Keratinocyte (primary cell): ENCODE measurements around the gene PRXL2C. TPM values are rescaled to one million over a fixed set of nuclear protein-coding genes. Genes with fewer than 3 reads are reported as not detected.
A peak's percentile ranks its signal among the peaks of the same experiment; 100 is the strongest.

ENCODE experiments used
- DNase-seq: peaks from one replicate; pipeline ENCODE4 v3.0.0-alpha.2; 2011; ENCODE audit warnings: low read depth, missing footprints, low spot score
- FAIRE-seq: peaks from 2 replicates; lab custom pipeline; 2011; peaks lifted over from hg19 to GRCh38; lab: Jason Lieb, UNC
- H2AFZ ChIP-seq: 2 replicates; pipeline ENCODE4 v1.6.0; 2012; ENCODE audit warnings: low read length, control low read depth, inconsistent platforms; ENCODE audit not compliant: control insufficient read depth
- H3K27ac ChIP-seq: 2 replicates; pipeline ENCODE4 v1.5.1; 2011; ENCODE audit warnings: low read length; ENCODE audit not compliant: control insufficient read depth, insufficient read depth
- H3K27me3 ChIP-seq: 3 replicates; pipeline ENCODE4 v1.6.0; 2011; ENCODE audit warnings: low read length; ENCODE audit not compliant: control insufficient read depth, insufficient read depth; ENCODE audit errors: extremely low read depth
- H3K36me3 ChIP-seq, 2 experiments: 2 replicates in 1 of 2; 3 replicates in 1 of 2; pipeline ENCODE4 v1.5.1; 2011; ENCODE audit warnings: low read length in 2 of 2, mild to moderate bottlenecking in 1 of 2; ENCODE audit not compliant: control insufficient read depth in 2 of 2, insufficient read depth in 2 of 2; ENCODE audit errors: extremely low read depth in 1 of 2
- H3K4me1 ChIP-seq: 3 replicates; pipeline ENCODE4 v1.5.1; 2011; ENCODE audit warnings: low read length; ENCODE audit not compliant: control insufficient read depth, insufficient read depth; ENCODE audit errors: extremely low read depth
- H3K4me2 ChIP-seq: 3 replicates; pipeline ENCODE4 v1.6.0; 2011; ENCODE audit warnings: low read depth, low read length; ENCODE audit not compliant: control insufficient read depth, insufficient read depth; ENCODE audit errors: extremely low read depth
- H3K4me3 ChIP-seq, 3 experiments: fragments of 200-600 bp in 1 of 3; sonication (generic) in 1 of 3; 2 replicates in 2 of 3; 3 replicates in 1 of 3; pipeline ENCODE4 v1.5.1; 2011 to 2016; ENCODE audit warnings: low read length in 3 of 3, mild to moderate bottlenecking in 3 of 3, control low read depth in 2 of 3, inconsistent platforms in 1 of 3, low read depth in 1 of 3, mixed read lengths in 1 of 3, mixed run types in 1 of 3, moderate library complexity in 1 of 3; ENCODE audit not compliant: control insufficient read depth in 2 of 3, insufficient read depth in 2 of 3; ENCODE audit errors: extremely low read depth in 1 of 3
- H3K79me2 ChIP-seq: 2 replicates; pipeline ENCODE4 v1.6.0; 2012; ENCODE audit warnings: low read length; ENCODE audit not compliant: control insufficient read depth, insufficient read depth
- H3K9ac ChIP-seq: 3 replicates; pipeline ENCODE4 v1.6.0; 2011; ENCODE audit warnings: low read length; ENCODE audit not compliant: control insufficient read depth, insufficient read depth; ENCODE audit errors: extremely low read depth
- H3K9me1 ChIP-seq: 3 replicates; pipeline ENCODE4 v1.6.0; 2011; ENCODE audit warnings: low read length; ENCODE audit not compliant: control insufficient read depth, insufficient read depth; ENCODE audit errors: extremely low read depth
- H3K9me3 ChIP-seq: 2 replicates; pipeline ENCODE4 v1.5.1; 2012; ENCODE audit warnings: low read depth, low read length; ENCODE audit not compliant: control insufficient read depth
- H4K20me1 ChIP-seq: 3 replicates; pipeline ENCODE4 v1.6.0; 2011; ENCODE audit warnings: low read length; ENCODE audit not compliant: control insufficient read depth, insufficient read depth; ENCODE audit errors: extremely low read depth
- EZH2 ChIP-seq: IDR thresholded peaks from one replicate; pipeline ENCODE4 v1.6.1; 2012; ENCODE audit warnings: inconsistent platforms, mild to moderate bottlenecking, low read length, moderate library complexity
- dilution Hi-C: fragments of 300-500 bp; cut with MboI; formaldehyde crosslinking; loops from one replicate; pipeline ENCODE4 v1.7.0; 2020; ENCODE audit warnings: low sequenced_read_pairs; ENCODE audit not compliant: extremely low pct_ligation_motif_present
- polyA plus RNA-seq, 5 experiments: library from polyadenylated mRNA; depleted of rRNA in 3 of 5; stranded (reverse) in 3 of 5; stranded (forward) in 1 of 5; unstranded in 1 of 5; fragments of >200 nt; gene quantifications; 1 replicate in 1 of 5; 2 replicates in 3 of 5; 3 replicates in 1 of 5; pipeline versions ENCODE4 v1.2.1 to v1.2.3, GENCODE V29; 2011 to 2012; ENCODE audit warnings: missing spikeins in 2 of 5, low read depth in 1 of 5, low replicate concordance in 1 of 5
- TF ChIP-seq, protein P1 (sequence below), 3 experiments: IDR thresholded peaks in 1 of 3; conservative IDR thresholded peaks in 1 of 3; optimal IDR thresholded peaks in 1 of 3; 2 replicates in 2 of 3; 3 replicates in 1 of 3; pipeline versions ENCODE3 to v1.5.1; 2011; ENCODE audit warnings: low read length in 3 of 3, mild to moderate bottlenecking in 3 of 3, moderate library complexity in 2 of 3, control low read depth in 1 of 3, inconsistent platforms in 1 of 3; ENCODE audit not compliant: insufficient read depth in 2 of 3; ENCODE audit errors: extremely low read depth in 1 of 3

The PRXL2C gene
- polyA plus RNA-seq, 1 donor (not counting 4 experiments of a cell fraction or from before 2014, with no cell fraction given), result 10.1 TPM

DNA sequence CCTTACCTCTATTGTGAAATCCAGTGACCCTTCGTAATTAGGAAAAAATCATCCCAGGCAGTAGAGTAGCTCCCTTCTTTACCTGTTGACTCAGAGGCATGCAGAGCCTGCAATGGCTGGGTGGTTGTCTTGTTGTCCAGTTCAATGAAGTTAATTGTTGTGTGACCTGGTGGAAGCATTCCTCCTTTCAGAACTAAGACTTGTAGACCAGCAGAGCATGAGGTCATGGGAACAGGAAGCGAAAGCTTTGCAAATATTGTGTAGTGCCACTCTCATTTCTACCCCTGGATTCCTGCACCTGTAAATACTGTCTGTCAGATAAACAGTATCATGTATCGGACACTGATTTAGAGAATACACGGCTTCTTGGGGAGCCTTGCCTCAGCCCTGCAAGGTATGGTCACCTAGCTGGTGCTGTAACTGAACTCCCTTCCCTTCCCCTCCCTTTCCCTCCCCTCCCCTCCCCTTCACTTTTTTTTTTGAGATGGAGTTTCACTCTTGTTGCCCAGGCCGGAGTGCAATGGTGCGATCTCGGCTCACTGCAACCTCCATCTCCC is 5.7 kb upstream of the PRXL2C start:
- no peak overlapping the region for H2AFZ ChIP-seq
- no peak for DNase-seq
- no peak overlapping the region for H3K4me3 ChIP-seq
- H3K4me2 ChIP-seq, result no peak overlapping the region
- H3K9me1 ChIP-seq, result no peaks in the 10 kb centered on the region
- no peak for TF ChIP-seq EZH2
- TF ChIP-seq, protein P1, sequence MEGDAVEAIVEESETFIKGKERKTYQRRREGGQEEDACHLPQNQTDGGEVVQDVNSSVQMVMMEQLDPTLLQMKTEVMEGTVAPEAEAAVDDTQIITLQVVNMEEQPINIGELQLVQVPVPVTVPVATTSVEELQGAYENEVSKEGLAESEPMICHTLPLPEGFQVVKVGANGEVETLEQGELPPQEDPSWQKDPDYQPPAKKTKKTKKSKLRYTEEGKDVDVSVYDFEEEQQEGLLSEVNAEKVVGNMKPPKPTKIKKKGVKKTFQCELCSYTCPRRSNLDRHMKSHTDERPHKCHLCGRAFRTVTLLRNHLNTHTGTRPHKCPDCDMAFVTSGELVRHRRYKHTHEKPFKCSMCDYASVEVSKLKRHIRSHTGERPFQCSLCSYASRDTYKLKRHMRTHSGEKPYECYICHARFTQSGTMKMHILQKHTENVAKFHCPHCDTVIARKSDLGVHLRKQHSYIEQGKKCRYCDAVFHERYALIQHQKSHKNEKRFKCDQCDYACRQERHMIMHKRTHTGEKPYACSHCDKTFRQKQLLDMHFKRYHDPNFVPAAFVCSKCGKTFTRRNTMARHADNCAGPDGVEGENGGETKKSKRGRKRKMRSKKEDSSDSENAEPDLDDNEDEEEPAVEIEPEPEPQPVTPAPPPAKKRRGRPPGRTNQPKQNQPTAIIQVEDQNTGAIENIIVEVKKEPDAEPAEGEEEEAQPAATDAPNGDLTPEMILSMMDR (optimal IDR thresholded peaks at IDR 0.05 in 1 of 3, IDR thresholded peaks at IDR 0.05 in 1 of 3, conservative IDR thresholded peaks at IDR 0.05 in 1 of 3; ENCODE audit: extremely low read depth in 1 of 3, insufficient read depth in 2 of 3, low read length in 3 of 3), result no peak
- H3K36me3 ChIP-seq, result no peaks in the 10 kb centered on the region
- H3K79me2 ChIP-seq, result no peaks in the 10 kb centered on the region
- H3K27me3 ChIP-seq, result no peaks in the 10 kb centered on the region
- dilution Hi-C loops, result no loop called here
- H3K9me3 ChIP-seq, result no peaks in the 10 kb centered on the region
- no peaks in the 10 kb centered on the region for H4K20me1 ChIP-seq
- H3K4me1 ChIP-seq, result no peaks in the 10 kb centered on the region
- FAIRE-seq, result no peak
- no peak overlapping the region for H3K9ac ChIP-seq
- H3K27ac ChIP-seq, result no peak overlapping the region

DNA sequence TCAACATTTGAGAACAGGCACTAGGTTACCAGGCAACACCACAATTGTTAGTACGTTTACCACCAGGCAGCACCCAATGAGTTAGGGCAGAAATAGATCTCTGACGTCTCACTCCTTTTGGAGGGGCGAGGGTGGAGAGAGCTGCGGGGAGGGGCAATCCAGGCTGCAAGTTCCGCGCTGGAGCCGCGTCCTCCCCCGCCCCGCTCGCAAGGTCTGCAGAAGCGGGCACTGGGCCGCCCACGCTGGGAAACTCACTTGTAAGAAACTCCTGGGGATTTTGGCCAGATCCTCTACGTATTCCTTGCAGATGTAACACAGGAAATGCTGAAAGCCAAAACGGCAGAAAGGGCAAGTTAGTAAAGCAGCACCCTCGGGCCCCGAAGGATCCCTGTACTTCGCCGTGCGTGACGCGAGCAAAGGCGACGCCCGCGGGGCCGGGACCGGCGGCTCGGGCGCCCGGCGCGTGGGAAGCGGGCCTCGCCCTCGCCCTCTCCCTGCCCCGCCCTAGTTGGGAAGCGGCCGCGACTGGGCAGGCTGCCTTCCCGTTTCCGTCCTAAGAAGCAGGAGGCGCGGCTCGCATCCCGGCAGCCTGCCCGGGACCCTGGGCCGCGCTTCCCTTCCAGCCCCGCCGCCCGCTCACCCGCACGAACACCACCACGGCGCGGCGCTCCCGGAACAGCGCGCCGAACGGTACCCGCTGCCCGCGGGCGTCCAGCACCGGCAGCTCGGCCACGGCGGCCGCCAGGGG is 493 bp downstream of the PRXL2C start:
- Histone ChIP-seq H2AFZ (peak overlapping the region; percentile 94), H3K27me3 (no peaks in the 10 kb centered on the region), H3K4me3 (peak overlapping the region; percentile 43 to 84 (median 76)), H3K4me1 (peaks cover 6% of the 10 kb centered on the region), H3K9me1 (no peaks in the 10 kb centered on the region), H3K9me3 (no peaks in the 10 kb centered on the region), H3K9ac (peak overlapping the region; percentile 85), H3K36me3 (peaks cover 3 to 4% of the 10 kb centered on the region in 2 experiments), H3K4me2 (peak overlapping the region; percentile 89), H3K79me2 (no peaks in the 10 kb centered on the region), H3K27ac (peak overlapping the region; percentile 83), H4K20me1 (no peaks in the 10 kb centered on the region)
- dilution Hi-C loops, result no loop called here
- FAIRE-seq (no peak), DNase-seq (no peak)
- TF ChIP-seq, protein P1 (optimal IDR thresholded peaks at IDR 0.05 in 1 of 3, IDR thresholded peaks at IDR 0.05 in 1 of 3, conservative IDR thresholded peaks at IDR 0.05 in 1 of 3; ENCODE audit: extremely low read depth in 1 of 3, insufficient read depth in 2 of 3, low read length in 3 of 3), result peak in 1 of 3 experiments; percentile 11
- TF ChIP-seq EZH2, result no peak
